K562 (cell line): ENCODE results near the gene ELMO1.

Experiments used
- CTCF ChIP-seq, 3 experiments: IDR thresholded peaks in 2 of 3; conservative IDR thresholded peaks in 1 of 3; 2 replicates each; pipeline ENCODE4 v1.5.1; 2011 to 2012; ENCODE audit warnings: low read length in 3 of 3, mild to moderate bottlenecking in 3 of 3, control low read depth in 2 of 3, improper control_type of control experiment in 1 of 3, inconsistent platforms in 1 of 3, low read depth in 1 of 3, mixed read lengths in 1 of 3, moderate library complexity in 1 of 3; ENCODE audit not compliant: insufficient read depth in 2 of 3
- FOXK2 ChIP-seq, 2 experiments: fragments of 450-650 bp; IDR thresholded peaks in 1 of 2; conservative IDR thresholded peaks in 1 of 2; 2 replicates each; pipeline ENCODE4 v1.6.1; 2016; ENCODE audit warnings: low read depth in 2 of 2, mild to moderate bottlenecking in 1 of 2
- MXI1 ChIP-seq: IDR thresholded peaks from 2 replicates; pipeline ENCODE4 v1.6.1; 2011; ENCODE audit warnings: low read depth, mild to moderate bottlenecking, improper control_type of control experiment, low read length
- PHF8 ChIP-seq: fragments of 200-600 bp; sonication (generic); IDR thresholded peaks from 2 replicates; pipeline ENCODE4 v1.6.1; 2012; ENCODE audit warnings: mixed run types, mild to moderate bottlenecking, inconsistent platforms, low read length, moderate library complexity, borderline replicate concordance
- USF2 ChIP-seq: sonication (generic); formaldehyde crosslinking; IDR thresholded peaks from 2 replicates; pipeline ENCODE4 v1.5.0; 2020; ENCODE audit warnings: missing genetic modification reagents
- ZNF217 ChIP-seq: sonication (generic); formaldehyde crosslinking; IDR thresholded peaks from 2 replicates; pipeline ENCODE4 v1.8.0; 2022; ENCODE audit warnings: mild to moderate bottlenecking, missing genetic modification reagents
- ZNF551 ChIP-seq: fragments of 250-450 bp; sonication (Bioruptor Pico); IDR thresholded peaks from 2 replicates; pipeline ENCODE4 v1.5.0; 2021; ENCODE audit warnings: mild to moderate bottlenecking, moderate library complexity

- TF ChIP-seq USF2 (CRISPR knock-in tag): no peak
- TF ChIP-seq CTCF (IDR thresholded peaks at IDR 0.05 in 2 of 3, conservative IDR thresholded peaks at IDR 0.05 in 1 of 3; ENCODE audit: insufficient read depth in 2 of 3, low read depth in 1 of 3, low read length in 3 of 3): no peak
- no peak for TF ChIP-seq PHF8
- no peak for TF ChIP-seq ZNF217 (CRISPR knock-in tag)
- TF ChIP-seq FOXK2 (conservative IDR thresholded peaks at IDR 0.05 in 1 of 2, IDR thresholded peaks at IDR 0.05 in 1 of 2; ENCODE audit: low read depth in 2 of 2): no peak
- no peak for TF ChIP-seq ZNF551
- no peak for TF ChIP-seq MXI1
Observed at GRCh38 chr7:37187179-37187578, 261.5 kb downstream of the ELMO1 start.
